GM12892 (cell line): ENCODE results near the gene VEPH1.

ENCODE experiments used
- POLR2A ChIP-seq: IDR thresholded peaks from 2 replicates; pipeline ENCODE4 v1.6.1; 2011; ENCODE audit warnings: low read depth, low read length, control low read depth
- POLR2AphosphoS5 ChIP-seq: IDR thresholded peaks from 2 replicates; pipeline ENCODE4 v1.6.1; 2011; ENCODE audit warnings: low read depth, low read length, control low read depth
- TAF1 ChIP-seq: IDR thresholded peaks from 2 replicates; pipeline ENCODE4 v1.6.1; 2011; ENCODE audit warnings: low read depth, mild to moderate bottlenecking, control low read depth, low read length, borderline replicate concordance

DNA sequence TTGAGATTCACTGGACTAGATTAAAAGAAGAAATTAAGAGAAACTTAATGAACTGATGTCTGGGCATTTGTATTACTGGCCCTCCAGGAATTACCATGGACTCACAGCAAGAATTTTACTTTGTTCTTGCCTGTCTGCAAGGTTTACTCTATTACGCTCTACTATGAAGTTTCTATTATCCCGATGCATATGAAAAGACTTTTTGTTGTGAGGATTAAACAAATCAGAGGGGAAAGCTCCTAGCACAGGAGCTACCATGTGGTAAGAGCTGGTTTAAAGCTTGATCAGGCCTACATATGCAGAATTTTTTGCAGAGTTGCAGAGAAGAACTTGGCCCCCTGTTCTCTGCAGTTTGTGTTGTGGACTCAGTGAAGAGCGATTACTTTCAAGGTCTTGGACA is 128.3 kb downstream of the VEPH1 start:
- TF ChIP-seq POLR2A (no peak), POLR2AphosphoS5 (no peak), TAF1 (no peak)
